Measurements from ENCODE around the gene SP100. TPM values are rescaled to one million over a fixed set of nuclear protein-coding genes. Genes with fewer than 3 reads are reported as not detected.

Gene SP100
- total and polyA plus RNA-seq, 2 of the 8 experiments (the other 6 are each of a cell fraction or from before 2014, with no cell fraction given), result 0.06 to 1.1 TPM

DNA sequence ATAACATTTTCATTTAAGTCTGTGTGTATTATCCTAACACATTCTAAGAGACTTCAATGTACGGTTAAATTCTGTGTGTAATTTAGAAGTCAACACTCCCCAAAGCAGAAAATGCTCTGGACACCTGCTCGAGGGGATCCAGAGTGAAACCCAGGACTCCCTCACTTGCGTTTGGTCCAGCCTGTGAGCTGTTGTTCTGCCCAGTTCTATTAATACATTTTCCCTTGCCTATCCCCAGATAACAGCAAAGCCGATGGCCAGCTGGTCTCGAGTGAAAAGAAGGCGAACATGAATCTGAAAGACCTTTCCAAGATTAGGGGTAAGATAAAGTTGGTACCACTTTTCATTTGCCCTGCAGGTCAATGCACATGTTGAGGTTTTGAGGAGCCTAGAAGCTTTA is 31.0 kb upstream of the SP100 start:
- no peak overlapping the region for H3K4me2 ChIP-seq (ENCODE audit: insufficient read depth in 1 of 2, low read depth in 2 of 2, low read length in 2 of 2)
- H2BK20ac ChIP-seq (ENCODE audit: low read length), result no peak overlapping the region
- POLR2A ChIA-PET (ENCODE audit: partially characterized antibody), result no interaction called here
- H4K8ac ChIP-seq (ENCODE audit: extremely low read depth, insufficient read depth, low read length), result no peak overlapping the region
- no peaks in the 10 kb centered on the region for H4K20me1 ChIP-seq (replicated peaks in 1 of 2; ENCODE audit: control insufficient read depth in 1 of 2, insufficient read depth in 2 of 2, low read length in 2 of 2)
- H3K79me1 ChIP-seq (ENCODE audit: low read depth, low read length), result no peaks in the 10 kb centered on the region
- CTCF ChIA-PET (ENCODE audit: partially characterized antibody), result no interaction called here
- no peak overlapping the region for H2BK120ac ChIP-seq (replicated peaks; ENCODE audit: low read depth, low read length)
- no peak overlapping the region for H3K23ac ChIP-seq (ENCODE audit: insufficient read length)
- H3K27me3 ChIP-seq (replicated peaks in 1 of 4; ENCODE audit: control insufficient read depth in 3 of 4, extremely low read depth in 1 of 4, insufficient read depth in 3 of 4, low read length in 3 of 4), result no peaks in the 10 kb centered on the region
- no peaks in the 10 kb centered on the region for H3K36me3 ChIP-seq (ENCODE audit: control insufficient read depth in 2 of 4, insufficient read depth in 4 of 4, low read length in 3 of 4)
- H3K56ac ChIP-seq (replicated peaks; ENCODE audit: insufficient read length, low read depth, low read length), result no peak overlapping the region
- H3K23me2 ChIP-seq (ENCODE audit: low read depth, low read length), result no peaks in the 10 kb centered on the region
- H2AK5ac ChIP-seq (ENCODE audit: low read depth, low read length), result no peak overlapping the region
- H3K18ac ChIP-seq (ENCODE audit: extremely low read depth, low read length), result no peak overlapping the region
- H4K5ac ChIP-seq (ENCODE audit: insufficient read length, low read depth, low read length), result no peak overlapping the region
- H3K4me1 ChIP-seq (replicated peaks in 1 of 4; ENCODE audit: control insufficient read depth in 3 of 4, insufficient read depth in 4 of 4, low read length in 3 of 4), result no peaks in the 10 kb centered on the region
- no peak overlapping the region for H3K14ac ChIP-seq (ENCODE audit: insufficient read length)
- FAIRE-seq (no peak), DNase-seq (ENCODE audit: low read depth in 1 of 2, low spot score in 2 of 2) (no peak)
- no peak overlapping the region for H2BK15ac ChIP-seq (ENCODE audit: low read length)
- no peak overlapping the region for H2AFZ ChIP-seq (ENCODE audit: low read length)
- H2BK5ac ChIP-seq (ENCODE audit: low read depth, low read length), result no peak overlapping the region
- H3K79me2 ChIP-seq (ENCODE audit: control insufficient read depth in 1 of 2, insufficient read depth in 2 of 2, low read length in 2 of 2), result no peaks in the 10 kb centered on the region
- no peak overlapping the region for H3K9ac ChIP-seq (replicated peaks in 1 of 4; ENCODE audit: extremely low read depth in 1 of 4, low read depth in 3 of 4, low read length in 3 of 4)
- H4K91ac ChIP-seq (replicated peaks; ENCODE audit: insufficient read length, low read length), result no peak overlapping the region
- no peak overlapping the region for H3K27ac ChIP-seq (ENCODE audit: low read depth, low read length)
- no peak overlapping the region for H3K4ac ChIP-seq (replicated peaks; ENCODE audit: insufficient read length, low read depth, low read length)
- H2BK12ac ChIP-seq (ENCODE audit: low read depth, low read length), result no peak overlapping the region
- no peaks in the 10 kb centered on the region for H3K9me3 ChIP-seq (ENCODE audit: insufficient read depth in 2 of 2, low read depth in 1 of 2, low read length in 1 of 2)
- H3K4me3 ChIP-seq (ENCODE audit: extremely low read depth in 1 of 4, insufficient read depth in 2 of 4, low read depth in 3 of 4, low read length in 4 of 4), result no peak overlapping the region
- WGBS, 2 experiments (ENCODE audit: extremely low coverage in 1 of 2, insufficient coverage in 1 of 2, insufficient read length in 1 of 2, insufficient replicate concordance in 2 of 2, low coverage in 1 of 2, low lambda C conversion rate in 2 of 2, missing lambda C conversion rate in 1 of 2), result 85% methylated on average over 6 of the region's 6 CpGs; no CpG with 5 or more reads in 1 of the 2 experiments
- TF ChIP-seq KDM1A (IDR thresholded peaks at IDR 0.05; ENCODE audit: borderline replicate concordance, low read length) (no peak), EGR1 (IDR thresholded peaks at IDR 0.05; ENCODE audit: borderline replicate concordance, low read depth, low read length) (no peak), RBBP5 (IDR thresholded peaks at IDR 0.05; ENCODE audit: borderline replicate concordance, low read depth, low read length) (no peak), SAP30 (IDR thresholded peaks at IDR 0.05; ENCODE audit: insufficient read depth, insufficient replicate concordance, low read length) (no peak), YY1 (IDR thresholded peaks at IDR 0.05; ENCODE audit: low read depth, low read length) (no peak), SIRT6 (IDR thresholded peaks at IDR 0.05; ENCODE audit: low read length) (no peak), BACH1 (IDR thresholded peaks at IDR 0.05; ENCODE audit: low read length) (no peak), MAFK (IDR thresholded peaks at IDR 0.05; ENCODE audit: low read depth, low read length) (no peak), CHD1 (IDR thresholded peaks at IDR 0.05; ENCODE audit: low read depth, low read length) (no peak), GTF2F1 (IDR thresholded peaks at IDR 0.05; ENCODE audit: borderline replicate concordance, low read depth, low read length) (no peak), RFX5 (IDR thresholded peaks at IDR 0.05; ENCODE audit: borderline replicate concordance, low read depth, low read length) (no peak)
- TF ChIP-seq, protein P1, sequence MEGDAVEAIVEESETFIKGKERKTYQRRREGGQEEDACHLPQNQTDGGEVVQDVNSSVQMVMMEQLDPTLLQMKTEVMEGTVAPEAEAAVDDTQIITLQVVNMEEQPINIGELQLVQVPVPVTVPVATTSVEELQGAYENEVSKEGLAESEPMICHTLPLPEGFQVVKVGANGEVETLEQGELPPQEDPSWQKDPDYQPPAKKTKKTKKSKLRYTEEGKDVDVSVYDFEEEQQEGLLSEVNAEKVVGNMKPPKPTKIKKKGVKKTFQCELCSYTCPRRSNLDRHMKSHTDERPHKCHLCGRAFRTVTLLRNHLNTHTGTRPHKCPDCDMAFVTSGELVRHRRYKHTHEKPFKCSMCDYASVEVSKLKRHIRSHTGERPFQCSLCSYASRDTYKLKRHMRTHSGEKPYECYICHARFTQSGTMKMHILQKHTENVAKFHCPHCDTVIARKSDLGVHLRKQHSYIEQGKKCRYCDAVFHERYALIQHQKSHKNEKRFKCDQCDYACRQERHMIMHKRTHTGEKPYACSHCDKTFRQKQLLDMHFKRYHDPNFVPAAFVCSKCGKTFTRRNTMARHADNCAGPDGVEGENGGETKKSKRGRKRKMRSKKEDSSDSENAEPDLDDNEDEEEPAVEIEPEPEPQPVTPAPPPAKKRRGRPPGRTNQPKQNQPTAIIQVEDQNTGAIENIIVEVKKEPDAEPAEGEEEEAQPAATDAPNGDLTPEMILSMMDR (IDR thresholded peaks at IDR 0.05; ENCODE audit: control extremely low read depth in 1 of 3, insufficient read depth in 1 of 3, low read depth in 1 of 3, low read length in 3 of 3), result no peak
- TF ChIP-seq, protein P2, sequence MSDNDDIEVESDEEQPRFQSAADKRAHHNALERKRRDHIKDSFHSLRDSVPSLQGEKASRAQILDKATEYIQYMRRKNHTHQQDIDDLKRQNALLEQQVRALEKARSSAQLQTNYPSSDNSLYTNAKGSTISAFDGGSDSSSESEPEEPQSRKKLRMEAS (IDR thresholded peaks at IDR 0.05), result no peak
